HG02852 (cell line): ENCODE data around the gene ENPP3.

Experiments
- ATAC-seq: cut with Tn5 transposase; IDR thresholded peaks from one replicate; pipeline ENCODE4 v1.9.1; 2021; ENCODE audit warnings: mild to moderate bottlenecking, moderate library complexity; ENCODE audit not compliant: unreplicated experiment

The ENPP3 gene

DNA sequence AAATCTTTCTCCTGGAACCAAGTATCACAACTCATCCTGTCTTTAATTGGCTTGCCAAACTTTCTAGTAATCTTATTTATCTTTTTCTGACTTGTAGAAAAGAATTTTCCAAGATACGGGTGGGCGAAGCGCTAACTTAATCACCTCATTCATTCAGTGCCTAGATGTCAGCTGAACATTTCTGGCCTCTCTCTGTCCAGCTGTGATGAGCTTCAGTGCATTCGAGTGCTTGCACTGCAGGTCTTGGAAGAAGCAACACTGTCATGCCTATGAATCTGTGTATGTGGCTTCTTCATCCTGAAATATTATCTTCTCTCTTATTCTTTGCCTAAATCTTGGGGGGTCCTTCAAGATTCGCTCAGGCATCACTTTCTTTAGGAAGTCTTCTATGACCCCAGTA lies 154.4 kb downstream of the ENPP3 start:
- no peak for ATAC-seq

DNA sequence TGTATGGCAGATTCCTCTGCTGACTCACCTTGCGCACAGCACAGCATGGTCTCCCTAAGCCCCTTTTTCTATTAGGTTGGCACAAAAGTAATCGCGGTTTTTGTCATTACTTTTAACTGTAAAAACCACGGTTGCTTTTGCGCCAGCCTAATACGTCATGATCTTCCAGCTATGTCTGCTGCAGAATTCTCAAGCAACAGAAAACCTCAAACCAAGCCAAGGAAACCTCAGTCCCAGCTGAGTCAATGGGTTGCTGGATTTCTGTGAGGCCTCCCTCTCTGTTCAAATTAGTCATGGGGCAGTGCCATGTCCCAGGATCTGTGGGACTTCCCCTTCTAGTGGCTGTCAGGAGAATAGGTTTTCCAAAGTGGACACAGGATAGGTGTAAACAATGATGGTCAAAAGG lies 155.0 kb downstream of the ENPP3 start:
- no peak for ATAC-seq

DNA sequence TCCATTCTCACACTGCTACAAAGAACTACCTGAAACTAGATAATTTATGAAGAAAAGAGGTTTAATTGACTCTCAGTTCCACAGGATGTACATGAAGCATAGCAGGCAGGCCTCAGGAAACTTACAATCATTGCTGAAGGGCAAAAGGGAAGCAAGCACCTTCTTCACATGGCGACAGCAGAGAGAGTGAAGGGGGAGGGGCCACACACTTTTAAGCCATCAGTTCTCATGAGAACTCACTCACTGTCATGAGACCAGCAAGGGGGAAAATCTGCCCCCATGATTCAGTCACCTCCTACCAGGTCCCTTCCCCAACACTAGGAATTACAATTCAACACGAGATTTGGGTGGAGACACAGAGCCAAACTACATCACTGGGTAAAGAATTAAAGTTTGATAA lies 158.3 kb downstream of the ENPP3 start:
- ATAC-seq = no peak
